ENCODE results near the gene SSBP3. TPM values are rescaled to one million over a fixed set of nuclear protein-coding genes. Genes with fewer than 3 reads are reported as not detected.

The SSBP3 gene
- polyA plus RNA-seq, 1 donor (not counting 4 experiments of a cell fraction or from before 2014, with no cell fraction given): 16.9 TPM

GRCh38 chr1:54199765-54200518 is 206.3 kb downstream of the SSBP3 start, which contains the start of the genes CYB5RL and MRPL37:
Gene CYB5RL (minus strand): TSS chr1:54200030. CDS start chr1:54195616, 4,414 bp downstream.
Gene MRPL37 (plus strand): TSS chr1:54200167. CDS start chr1:54200244, 77 bp downstream.
- no peaks in the 10 kb centered on the region for H3K9me1 ChIP-seq (ENCODE audit: control insufficient read depth, extremely low read depth, insufficient read depth, low read length)
- H3K4me1 ChIP-seq (ENCODE audit: control insufficient read depth, extremely low read depth, insufficient read depth, low read length): peaks cover 17% of the 10 kb centered on the region
- dilution Hi-C loops (cut with MboI; ENCODE audit: extremely low pct_ligation_motif_present, low sequenced_read_pairs): no loop called here
- TF ChIP-seq, protein P1, sequence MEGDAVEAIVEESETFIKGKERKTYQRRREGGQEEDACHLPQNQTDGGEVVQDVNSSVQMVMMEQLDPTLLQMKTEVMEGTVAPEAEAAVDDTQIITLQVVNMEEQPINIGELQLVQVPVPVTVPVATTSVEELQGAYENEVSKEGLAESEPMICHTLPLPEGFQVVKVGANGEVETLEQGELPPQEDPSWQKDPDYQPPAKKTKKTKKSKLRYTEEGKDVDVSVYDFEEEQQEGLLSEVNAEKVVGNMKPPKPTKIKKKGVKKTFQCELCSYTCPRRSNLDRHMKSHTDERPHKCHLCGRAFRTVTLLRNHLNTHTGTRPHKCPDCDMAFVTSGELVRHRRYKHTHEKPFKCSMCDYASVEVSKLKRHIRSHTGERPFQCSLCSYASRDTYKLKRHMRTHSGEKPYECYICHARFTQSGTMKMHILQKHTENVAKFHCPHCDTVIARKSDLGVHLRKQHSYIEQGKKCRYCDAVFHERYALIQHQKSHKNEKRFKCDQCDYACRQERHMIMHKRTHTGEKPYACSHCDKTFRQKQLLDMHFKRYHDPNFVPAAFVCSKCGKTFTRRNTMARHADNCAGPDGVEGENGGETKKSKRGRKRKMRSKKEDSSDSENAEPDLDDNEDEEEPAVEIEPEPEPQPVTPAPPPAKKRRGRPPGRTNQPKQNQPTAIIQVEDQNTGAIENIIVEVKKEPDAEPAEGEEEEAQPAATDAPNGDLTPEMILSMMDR (optimal IDR thresholded peaks at IDR 0.05 in 1 of 3, IDR thresholded peaks at IDR 0.05 in 1 of 3, conservative IDR thresholded peaks at IDR 0.05 in 1 of 3; ENCODE audit: extremely low read depth in 1 of 3, insufficient read depth in 2 of 3, low read length in 3 of 3): no peak
- TF ChIP-seq EZH2 (IDR thresholded peaks at IDR 0.05; ENCODE audit: low read length): no peak
- H3K27me3 ChIP-seq (ENCODE audit: control insufficient read depth, extremely low read depth, insufficient read depth, low read length): no peaks in the 10 kb centered on the region
- peaks cover 37% of the 10 kb centered on the region for H3K79me2 ChIP-seq (ENCODE audit: control insufficient read depth, insufficient read depth, low read length)
- H3K9ac ChIP-seq (ENCODE audit: control insufficient read depth, extremely low read depth, insufficient read depth, low read length): peak within 1 kb of the TSS; percentile 88
- H3K4me2 ChIP-seq (ENCODE audit: control insufficient read depth, extremely low read depth, insufficient read depth, low read depth, low read length): peak within 1 kb of the TSS; percentile 98
- H3K4me3 ChIP-seq (ENCODE audit: control insufficient read depth in 2 of 3, extremely low read depth in 1 of 3, insufficient read depth in 2 of 3, low read depth in 1 of 3, low read length in 3 of 3): peak within 1 kb of the TSS; percentile 77 to 98 (median 78)
- no peaks in the 10 kb centered on the region for H3K9me3 ChIP-seq (ENCODE audit: control insufficient read depth, low read depth, low read length)
- peak; percentile 77 for FAIRE-seq
- peaks cover under 1 to 7% of the 10 kb centered on the region in 2 experiments for H3K36me3 ChIP-seq (ENCODE audit: control insufficient read depth in 2 of 2, extremely low read depth in 1 of 2, insufficient read depth in 2 of 2, low read length in 2 of 2)
- H3K27ac ChIP-seq (ENCODE audit: control insufficient read depth, insufficient read depth, low read length): peak within 1 kb of the TSS; percentile 76
- peaks cover 4% of the 10 kb centered on the region for H4K20me1 ChIP-seq (ENCODE audit: control insufficient read depth, extremely low read depth, insufficient read depth, low read length)
- peak; percentile 84 for DNase-seq (ENCODE audit: low read depth, low spot score)
- peak within 1 kb of the TSS; percentile 99 for H2AFZ ChIP-seq (ENCODE audit: control insufficient read depth, low read length)

- no peaks in the 10 kb centered on the region for H4K20me1 ChIP-seq (ENCODE audit: control insufficient read depth, extremely low read depth, insufficient read depth, low read length)
- TF ChIP-seq, protein P1 (optimal IDR thresholded peaks at IDR 0.05 in 1 of 3, IDR thresholded peaks at IDR 0.05 in 1 of 3, conservative IDR thresholded peaks at IDR 0.05 in 1 of 3; ENCODE audit: extremely low read depth in 1 of 3, insufficient read depth in 2 of 3, low read length in 3 of 3): no peak
- no peak for TF ChIP-seq EZH2 (IDR thresholded peaks at IDR 0.05; ENCODE audit: low read length)
- H3K27me3 ChIP-seq (ENCODE audit: control insufficient read depth, extremely low read depth, insufficient read depth, low read length): no peaks in the 10 kb centered on the region
- H3K36me3 ChIP-seq (ENCODE audit: control insufficient read depth in 2 of 2, extremely low read depth in 1 of 2, insufficient read depth in 2 of 2, low read length in 2 of 2): no peaks in the 10 kb centered on the region
- H3K9me1 ChIP-seq (ENCODE audit: control insufficient read depth, extremely low read depth, insufficient read depth, low read length): no peaks in the 10 kb centered on the region
- peak overlapping the region; percentile 77 to 98 (median 78) for H3K4me3 ChIP-seq (ENCODE audit: control insufficient read depth in 2 of 3, extremely low read depth in 1 of 3, insufficient read depth in 2 of 3, low read depth in 1 of 3, low read length in 3 of 3)
- FAIRE-seq: no peak
- peak overlapping the region; percentile 99 for H2AFZ ChIP-seq (ENCODE audit: control insufficient read depth, low read length)
- peak overlapping the region; percentile 88 for H3K9ac ChIP-seq (ENCODE audit: control insufficient read depth, extremely low read depth, insufficient read depth, low read length)
- peaks cover 33% of the 10 kb centered on the region for H3K79me2 ChIP-seq (ENCODE audit: control insufficient read depth, insufficient read depth, low read length)
- peak overlapping the region; percentile 76 for H3K27ac ChIP-seq (ENCODE audit: control insufficient read depth, insufficient read depth, low read length)
- H3K4me2 ChIP-seq (ENCODE audit: control insufficient read depth, extremely low read depth, insufficient read depth, low read depth, low read length): peak overlapping the region; percentile 98
- H3K4me1 ChIP-seq (ENCODE audit: control insufficient read depth, extremely low read depth, insufficient read depth, low read length): peaks cover 17% of the 10 kb centered on the region
- DNase-seq (ENCODE audit: low read depth, low spot score): no peak
- dilution Hi-C loops (cut with MboI; ENCODE audit: extremely low pct_ligation_motif_present, low sequenced_read_pairs): no loop called here
- H3K9me3 ChIP-seq (ENCODE audit: control insufficient read depth, low read depth, low read length): no peaks in the 10 kb centered on the region
Observed at GRCh38 chr1:54199151-54199764, 206.9 kb downstream of the SSBP3 start.
